Tibial artery (tissue), 4 donors: ENCODE results near the gene CDCA4.
A peak's percentile ranks its signal among the peaks of the same experiment; 100 is the strongest.

Experiments used
- DNase-seq, 2 donors: peaks; one replicate each; pipeline ENCODE4 v3.0.0-alpha.2; 2019
- H3K27ac ChIP-seq, 2 donors: fragments of 200-600 bp; sonication (generic) in 1 of 2; 1 replicate in 1 of 2; 2 replicates in 1 of 2; pipeline ENCODE4 v1.5.1; 2018 to 2019; ENCODE audit warnings: mild to moderate bottlenecking in 1 of 2
- H3K27me3 ChIP-seq, 2 donors: fragments of 200-600 bp; sonication (generic) in 1 of 2; one replicate each; pipeline versions ENCODE4 v1.5.1 to v1.6.0; 2016 to 2019
- H3K36me3 ChIP-seq, 3 donors: fragments of 200-600 bp; sonication (generic) in 2 of 3; one replicate each; pipeline ENCODE4 v1.5.1; 2016 to 2019; ENCODE audit warnings: mild to moderate bottlenecking in 2 of 3
- H3K4me1 ChIP-seq, 4 donors: fragments of 200-600 bp; sonication (generic) in 2 of 4; 1 replicate in 3 of 4; 2 replicates in 1 of 4; pipeline ENCODE4 v1.5.1; 2016 to 2019
- H3K4me3 ChIP-seq, 2 donors: fragments of 200-600 bp; sonication (generic) in 1 of 2; 1 replicate in 1 of 2; 2 replicates in 1 of 2; pipeline ENCODE4 v1.5.1; 2018 to 2019; ENCODE audit warnings: mild to moderate bottlenecking in 2 of 2
- H3K9me3 ChIP-seq, 3 donors: fragments of 200-600 bp; sonication (generic) in 1 of 3; one replicate each; pipeline ENCODE4 v1.5.1; 2016 to 2019
- intact Hi-C: fragments of 100-400 bp; cut with DNase I; formaldehyde crosslinking; loops from one replicate; pipeline ENCODE4 v1.15.0; 2023; ENCODE audit warnings: low total_unique reads
- TF ChIP-seq, protein P1 (sequence below), 2 experiments: fragments of 200-600 bp in 1 of 2; fragments of 450-650 bp in 1 of 2; IDR thresholded peaks; one replicate each; pipeline ENCODE4 v1.5.1; 2017 to 2019; ENCODE audit warnings: antibody characterized with exemption in 2 of 2, mild to moderate bottlenecking in 1 of 2, moderate library complexity in 1 of 2

Gene CDCA4

DNA sequence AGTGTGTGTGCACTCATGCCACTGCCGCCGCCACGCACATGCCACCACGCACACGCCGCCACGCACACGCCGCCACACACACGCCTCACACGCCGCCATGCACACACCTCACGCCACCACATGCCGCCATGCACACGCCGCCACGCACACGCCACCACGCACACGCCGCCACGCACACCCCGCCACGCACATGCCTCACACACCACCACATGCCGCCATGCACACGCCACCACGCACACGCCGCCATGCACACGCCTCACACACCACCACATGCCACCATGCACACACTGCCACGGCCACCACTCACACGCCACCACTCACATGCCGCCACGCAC is 29.0 kb downstream of the CDCA4 start:
- TF ChIP-seq, protein P1, sequence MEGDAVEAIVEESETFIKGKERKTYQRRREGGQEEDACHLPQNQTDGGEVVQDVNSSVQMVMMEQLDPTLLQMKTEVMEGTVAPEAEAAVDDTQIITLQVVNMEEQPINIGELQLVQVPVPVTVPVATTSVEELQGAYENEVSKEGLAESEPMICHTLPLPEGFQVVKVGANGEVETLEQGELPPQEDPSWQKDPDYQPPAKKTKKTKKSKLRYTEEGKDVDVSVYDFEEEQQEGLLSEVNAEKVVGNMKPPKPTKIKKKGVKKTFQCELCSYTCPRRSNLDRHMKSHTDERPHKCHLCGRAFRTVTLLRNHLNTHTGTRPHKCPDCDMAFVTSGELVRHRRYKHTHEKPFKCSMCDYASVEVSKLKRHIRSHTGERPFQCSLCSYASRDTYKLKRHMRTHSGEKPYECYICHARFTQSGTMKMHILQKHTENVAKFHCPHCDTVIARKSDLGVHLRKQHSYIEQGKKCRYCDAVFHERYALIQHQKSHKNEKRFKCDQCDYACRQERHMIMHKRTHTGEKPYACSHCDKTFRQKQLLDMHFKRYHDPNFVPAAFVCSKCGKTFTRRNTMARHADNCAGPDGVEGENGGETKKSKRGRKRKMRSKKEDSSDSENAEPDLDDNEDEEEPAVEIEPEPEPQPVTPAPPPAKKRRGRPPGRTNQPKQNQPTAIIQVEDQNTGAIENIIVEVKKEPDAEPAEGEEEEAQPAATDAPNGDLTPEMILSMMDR (IDR thresholded peaks at IDR 0.05): no peak
- H3K9me3 ChIP-seq: no peaks in the 10 kb centered on the region
- H3K4me3 ChIP-seq: no peak overlapping the region
- intact Hi-C loops: no loop called here
- H3K27me3 ChIP-seq: no peaks in the 10 kb centered on the region
- H3K4me1 ChIP-seq: peaks cover 0 to 6% (median under 1%) of the 10 kb centered on the region in 4 donors
- peaks cover 0 to 72% (median 28%) of the 10 kb centered on the region in 3 donors for H3K36me3 ChIP-seq
- no peak overlapping the region for H3K27ac ChIP-seq
- no peak for DNase-seq

DNA sequence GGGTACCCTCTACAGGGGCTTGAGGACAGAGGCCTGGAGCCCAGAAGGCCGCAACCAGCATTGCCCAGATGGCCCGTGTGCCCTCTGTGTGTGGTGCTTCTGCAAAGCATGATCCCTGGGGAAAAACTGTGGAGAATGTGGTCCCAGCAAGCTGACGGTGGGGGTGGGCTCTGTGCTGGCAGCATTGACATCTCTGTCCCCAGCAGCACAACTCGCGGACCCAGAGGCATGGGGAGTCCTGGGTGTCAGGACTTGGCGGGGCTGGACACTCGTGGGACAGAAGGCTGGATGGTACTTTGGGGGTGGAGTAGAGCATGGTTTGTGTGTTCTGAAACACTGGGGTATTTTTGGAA is 31.0 kb downstream of the CDCA4 start:
- intact Hi-C loops: loop anchor here (10.0 kb wide), 1 partner anchor 505 kb away; the partner anchor contains the start of gene TEDC1
- DNase-seq: no peak

DNA sequence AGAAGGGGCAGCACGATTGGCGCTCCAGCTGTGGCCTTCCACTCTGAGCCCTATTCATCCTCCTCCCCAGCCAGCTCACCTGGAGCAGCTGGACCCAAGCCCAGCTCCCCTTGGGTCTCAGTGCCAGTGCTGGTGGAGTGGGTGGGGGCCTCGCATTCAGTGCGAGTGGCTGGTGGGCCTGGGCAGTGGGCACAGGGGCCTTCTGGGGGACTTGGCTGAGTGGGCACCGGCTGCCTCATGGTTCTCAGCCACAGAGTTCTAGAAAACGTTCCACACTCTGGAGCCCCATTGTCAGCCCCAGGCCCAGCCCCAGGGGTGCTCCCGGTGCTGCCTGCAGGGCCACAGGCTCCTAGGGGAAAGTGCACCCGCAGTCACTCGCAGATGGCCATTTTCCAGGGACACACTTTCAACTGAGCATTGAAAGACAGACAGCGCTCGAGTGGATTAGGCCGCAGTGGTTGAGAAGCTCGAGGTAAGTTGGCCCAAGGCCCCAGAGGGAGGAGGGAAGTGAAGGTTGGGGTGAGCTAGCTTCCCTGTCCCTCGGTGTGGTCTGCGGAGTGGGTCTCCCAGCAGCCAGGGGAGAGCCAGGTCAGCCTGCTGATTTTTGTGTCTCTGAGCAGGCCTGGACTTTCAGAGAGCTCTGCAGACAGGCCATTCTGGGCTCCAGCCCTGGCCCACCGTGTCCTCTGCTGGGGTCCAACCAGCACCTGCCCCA is 31.5 kb downstream of the CDCA4 start:
- H3K27me3 ChIP-seq: no peaks in the 10 kb centered on the region

More for the DNA sequence above, 31.0 kb downstream of the CDCA4 start:
- Histone ChIP-seq H3K4me1 (peaks cover 0 to 18% (median 9%) of the 10 kb centered on the region in 4 donors), H3K27ac (no peak overlapping the region), H3K9me3 (no peaks in the 10 kb centered on the region), H3K4me3 (no peak overlapping the region), H3K36me3 (peaks cover 0 to 52% (median 28%) of the 10 kb centered on the region in 3 donors), H3K27me3 (no peaks in the 10 kb centered on the region)
- TF ChIP-seq, protein P1 (IDR thresholded peaks at IDR 0.05): no peak

DNA sequence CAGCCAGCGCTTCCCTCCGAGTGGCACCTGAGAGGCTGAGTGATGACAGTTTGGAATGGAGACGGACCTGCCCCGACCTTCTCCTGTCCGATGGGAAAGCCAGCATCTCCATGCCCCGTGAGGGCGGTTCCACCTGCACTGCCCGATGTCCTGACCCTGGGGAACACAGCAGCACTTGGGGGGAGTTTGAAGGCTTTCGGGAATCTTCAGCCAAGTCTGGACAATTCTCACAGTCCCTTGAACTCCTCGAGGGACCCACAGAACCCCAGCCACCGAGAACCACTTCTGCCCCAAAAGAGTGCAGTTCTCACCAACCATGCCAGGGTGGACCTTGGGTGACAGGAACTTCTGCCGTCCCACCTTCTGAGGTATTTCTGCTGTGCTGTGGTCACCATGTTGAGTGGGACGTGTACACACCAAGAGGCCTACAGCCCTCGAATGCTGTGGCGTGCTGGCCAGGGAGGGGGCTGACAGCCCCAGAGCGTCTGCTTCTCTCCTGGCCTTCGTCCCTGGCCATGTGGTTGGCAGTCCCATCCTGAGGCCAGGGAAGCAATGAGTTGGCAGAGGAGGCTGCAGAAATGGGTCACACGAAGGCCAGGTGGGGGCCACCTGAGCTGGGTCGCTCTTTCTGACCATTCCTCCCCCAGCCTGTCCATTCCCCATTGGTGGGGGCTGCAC is 34.3 kb downstream of the CDCA4 start:
- Histone ChIP-seq H3K27ac (peak overlapping the region in 1 of 2 donors; percentile 82), H3K9me3 (no peaks in the 10 kb centered on the region), H3K4me3 (peak overlapping the region; percentile 76 to 83), H3K27me3 (no peaks in the 10 kb centered on the region), H3K4me1 (peaks cover 0 to 18% (median 9%) of the 10 kb centered on the region in 4 donors), H3K36me3 (peaks cover 0 to 19% (median 6%) of the 10 kb centered on the region in 3 donors)
- TF ChIP-seq, protein P1 (IDR thresholded peaks at IDR 0.05): no peak
- no peak for DNase-seq
- intact Hi-C loops: loop anchor here (10.0 kb wide), 1 partner anchor 508 kb away; the partner anchor contains the start of gene TEDC1

More for the DNA sequence above, 31.5 kb downstream of the CDCA4 start:
- peaks cover 0 to 47% (median 28%) of the 10 kb centered on the region in 3 donors for H3K36me3 ChIP-seq
- H3K4me1 ChIP-seq: peaks cover 0 to 18% (median 9%) of the 10 kb centered on the region in 4 donors
- no peak for DNase-seq
- no peak overlapping the region for H3K27ac ChIP-seq
- no peaks in the 10 kb centered on the region for H3K9me3 ChIP-seq
- no peak overlapping the region for H3K4me3 ChIP-seq
- intact Hi-C loops: loop anchor here (10.0 kb wide), 1 partner anchor 505 kb away; the partner anchor contains the start of gene TEDC1
- TF ChIP-seq, protein P1 (IDR thresholded peaks at IDR 0.05): no peak

DNA sequence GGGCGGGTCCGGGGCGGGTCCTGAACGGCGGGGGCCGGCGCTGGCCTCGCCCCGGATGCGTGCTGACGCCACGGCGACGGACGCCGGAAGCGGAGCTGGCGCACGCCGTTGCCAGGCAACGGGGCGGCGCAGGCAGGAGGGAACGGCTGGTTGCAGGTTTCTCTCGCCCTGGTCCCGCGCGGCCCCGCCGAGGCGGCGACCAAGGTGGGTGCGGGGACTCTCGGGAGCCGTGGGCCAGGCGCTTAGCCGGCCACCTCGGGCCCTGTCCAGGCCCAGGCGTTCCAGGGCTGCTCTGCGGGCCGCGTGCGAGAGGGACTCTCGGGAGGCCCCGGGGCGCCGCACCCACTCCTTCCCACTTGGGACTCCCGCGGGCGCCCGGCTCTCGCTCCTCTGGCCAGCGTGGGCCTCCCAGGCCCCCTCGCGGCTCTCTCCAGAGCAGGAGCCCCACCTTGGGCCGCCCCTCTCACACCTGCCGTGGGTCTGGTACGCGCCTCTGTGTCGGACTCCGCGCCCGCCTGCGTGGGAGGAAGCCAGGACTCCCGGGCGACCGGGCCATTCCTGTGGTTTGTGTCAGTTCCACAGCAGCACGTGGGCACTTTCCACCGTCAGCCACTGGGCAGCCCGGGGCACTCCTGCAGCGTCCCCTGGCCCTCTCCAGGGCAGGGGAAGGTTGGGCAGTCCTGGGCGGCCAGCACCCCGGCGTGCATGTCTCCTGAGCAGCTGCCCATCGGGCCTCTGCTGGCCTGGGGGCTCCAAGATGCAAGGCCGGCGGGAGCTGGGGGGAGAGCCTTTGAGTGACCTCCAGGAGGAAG is 35.0 kb downstream of the CDCA4 start, which contains the start of gene CLBA1:
Gene CLBA1, plus strand, starts transcription at position 114 of the 812 bp plus-strand sequence. Its CDS starts 644 bp downstream, at position 758.
- intact Hi-C loops: loop anchor here (10.0 kb wide), 1 partner anchor 509 kb away; the partner anchor contains the start of gene TEDC1
- TF ChIP-seq, protein P1 (IDR thresholded peaks at IDR 0.05): no peak
- peaks cover 0 to 13% (median 4%) of the 10 kb centered on the region in 3 donors for H3K36me3 ChIP-seq
- peak within 1 kb of the TSS; percentile 76 to 82 for H3K27ac ChIP-seq
- peak within 1 kb of the TSS; percentile 76 to 83 for H3K4me3 ChIP-seq
- peaks cover 0 to 18% (median 9%) of the 10 kb centered on the region in 4 donors for H3K4me1 ChIP-seq
- H3K27me3 ChIP-seq: no peaks in the 10 kb centered on the region
- peak; percentile 78 to 93 for DNase-seq
- no peaks in the 10 kb centered on the region for H3K9me3 ChIP-seq
